ENCODE data around the gene ITGB3. TPM values are rescaled to one million over a fixed set of nuclear protein-coding genes. Genes with fewer than 3 reads are reported as not detected.
"Not testable (repeated sequence)": the region's sequence is repeated elsewhere in the genome, so short reads cannot be mapped to it uniquely, and the experiment has no call there.

The ITGB3 gene
- total and polyA plus RNA-seq, 9 of the 15 experiments (the other 6 are each of a cell fraction or from before 2014, with no cell fraction given): 0.08 to 2.6 (median 0.62) TPM; not detected in 1

- H3K79me2 ChIP-seq (ENCODE audit: control insufficient read depth, insufficient read depth, low read length); H3K4me3 ChIP-seq; H3K4me2 ChIP-seq (ENCODE audit: insufficient read depth, low read length); H3K27me3 ChIP-seq (ENCODE audit: control insufficient read depth in 2 of 2, insufficient read depth in 2 of 2, low read length in 2 of 2); DNase-seq (ENCODE audit: extremely low read depth in 1 of 4, low spot score in 3 of 4); in situ Hi-C loops (cut with MboI); H2AFZ ChIP-seq (ENCODE audit: low read depth, low read length); H3K27ac ChIP-seq (ENCODE audit: extremely low read depth, low read depth, low read length); FAIRE-seq; CTCF ChIA-PET (ENCODE audit: low intra/inter-chr PET ratio); H3K9me3 ChIP-seq (replicated peaks; ENCODE audit: control insufficient read depth, insufficient read depth, low read depth, low read length); H3K9me1 ChIP-seq (ENCODE audit: control insufficient read depth, insufficient read depth, low read length); H3K36me3 ChIP-seq (ENCODE audit: control insufficient read depth, insufficient read depth, low read length); ATAC-seq; H3K9ac ChIP-seq (ENCODE audit: insufficient read depth in 1 of 2, low read depth in 2 of 2, low read length in 2 of 2); intact Hi-C loops (cut with micrococcal nuclease); BruUV-seq (replicated peaks); H4K20me1 ChIP-seq (replicated peaks; ENCODE audit: control insufficient read depth, insufficient read depth, low read length): not testable (repeated sequence)
- peaks cover 4 to 26% of the 10 kb centered on the region in 2 experiments; a peak in 3 of 5 replicates for H3K4me1 ChIP-seq (replicated peaks in 1 of 2; ENCODE audit: control insufficient read depth in 2 of 2, insufficient read depth in 2 of 2, low read length in 2 of 2)
- POLR2A ChIA-PET: interaction anchor here (0.8 to 0.9 kb wide), 2 partner anchors 18 to 19 kb away, joined by 3 read pairs; no protein-coding TSS in a partner anchor
- TF ChIP-seq TRIM28 (IDR thresholded peaks at IDR 0.05) (0 out of 2 replicates have a peak, but pooled peaks have one; percentile 38), ZFP36 (IDR thresholded peaks at IDR 0.05; ENCODE audit: low read depth, low read length, partially characterized antibody) (peak; percentile 63)
- 43% methylated on average over 3 of the region's 3 CpGs for WGBS (ENCODE audit: insufficient coverage, low coverage, missing lambda C conversion rate)
Measured at GRCh38 chr17:47268964-47269363, 15.3 kb downstream of the ITGB3 start.

GRCh38 chr17:47269561-47270280 lies 16.1 kb downstream of the ITGB3 start:
- H3K9ac ChIP-seq (ENCODE audit: insufficient read depth in 1 of 2, low read depth in 2 of 2, low read length in 2 of 2); H3K79me2 ChIP-seq (ENCODE audit: control insufficient read depth, insufficient read depth, low read length); H3K4me2 ChIP-seq (ENCODE audit: insufficient read depth, low read length); BruUV-seq (replicated peaks); H2AFZ ChIP-seq (ENCODE audit: low read depth, low read length); CTCF ChIA-PET (ENCODE audit: low intra/inter-chr PET ratio); H3K9me1 ChIP-seq (ENCODE audit: control insufficient read depth, insufficient read depth, low read length); in situ Hi-C loops (cut with MboI); H3K4me3 ChIP-seq; H3K9me3 ChIP-seq (replicated peaks; ENCODE audit: control insufficient read depth, insufficient read depth, low read depth, low read length); DNase-seq (ENCODE audit: extremely low read depth in 1 of 4, low spot score in 3 of 4); H3K36me3 ChIP-seq (ENCODE audit: control insufficient read depth, insufficient read depth, low read length); ATAC-seq; H3K27ac ChIP-seq (ENCODE audit: extremely low read depth, low read depth, low read length); H4K20me1 ChIP-seq (replicated peaks; ENCODE audit: control insufficient read depth, insufficient read depth, low read length); FAIRE-seq; H3K27me3 ChIP-seq (ENCODE audit: control insufficient read depth in 2 of 2, insufficient read depth in 2 of 2, low read length in 2 of 2); intact Hi-C loops (cut with micrococcal nuclease): not testable (repeated sequence)
- peaks cover 4 to 23% of the 10 kb centered on the region in 2 experiments; a peak in 3 of 5 replicates for H3K4me1 ChIP-seq (replicated peaks in 1 of 2; ENCODE audit: control insufficient read depth in 2 of 2, insufficient read depth in 2 of 2, low read length in 2 of 2)
- POLR2A ChIA-PET: interaction anchor here (0.8 to 0.9 kb wide), 2 partner anchors 17 to 19 kb away, joined by 3 read pairs; no protein-coding TSS in a partner anchor
